T-helper 2 cell (primary cell): ENCODE measurements around the gene PTPRD.

Source experiments
- DNase-seq, 5 experiments: peaks; one replicate each; pipeline versions ENCODE4 v3.0.0 to v3.0.0-alpha.2; 2012 to 2022

Gene PTPRD

DNA sequence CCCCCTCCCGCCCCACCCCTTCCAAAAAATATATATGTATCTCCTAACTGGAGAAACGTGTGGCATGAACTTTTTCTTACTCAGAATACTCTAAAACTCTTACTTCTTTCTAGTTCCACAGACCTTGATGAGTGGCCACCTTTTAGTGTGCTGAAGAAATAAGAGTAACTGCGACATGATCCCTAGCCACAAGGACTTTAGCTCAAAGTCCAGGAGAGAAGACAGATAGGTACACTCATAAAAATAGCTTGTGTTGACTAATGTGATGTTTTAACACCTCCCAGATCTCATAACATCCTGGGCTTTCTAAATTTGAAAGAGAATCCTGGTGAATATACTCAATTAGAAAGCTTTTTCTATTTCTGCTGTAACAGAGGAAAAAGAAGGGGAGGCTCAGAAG, 1808.2 kb downstream of the PTPRD start:
- DNase-seq: no peak

DNA sequence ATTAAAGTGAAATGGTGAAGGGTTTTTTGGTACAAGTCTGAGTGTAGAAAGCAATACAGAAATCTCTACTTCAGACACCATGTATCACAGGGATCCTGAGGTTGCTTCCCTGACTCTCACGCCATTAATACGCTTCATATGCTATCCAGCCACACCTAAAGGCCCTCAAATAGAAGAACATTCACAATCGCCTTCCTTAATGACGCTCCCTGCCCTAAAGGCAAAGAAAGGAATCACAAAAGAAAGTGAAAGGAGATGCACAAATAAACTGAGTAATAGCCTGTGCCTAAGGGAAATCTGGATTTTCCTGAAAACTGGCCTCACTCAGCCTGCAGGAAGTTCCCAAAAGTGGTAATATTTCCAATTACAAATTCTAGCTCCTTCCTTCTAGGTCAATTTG, 1810.6 kb downstream of the PTPRD start:
- no peak for DNase-seq

DNA sequence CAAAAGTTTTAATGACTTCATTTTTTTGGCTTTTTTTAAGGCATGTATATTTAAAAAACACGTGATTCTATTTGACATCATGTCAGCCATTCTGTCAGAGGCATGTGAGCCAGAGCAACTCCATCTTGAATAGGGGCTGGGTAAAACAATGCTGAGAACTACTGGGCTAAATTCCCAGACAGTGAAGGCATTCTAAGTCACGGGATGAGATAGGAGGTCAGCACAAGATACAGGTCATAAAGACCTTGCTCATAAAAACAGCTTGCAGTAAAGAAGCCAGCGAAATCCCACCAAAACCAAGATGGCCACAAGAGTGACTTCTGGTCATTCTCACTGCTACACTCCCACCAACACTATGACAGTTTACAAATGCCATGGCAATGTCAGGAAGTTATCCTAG, 1812.6 kb downstream of the PTPRD start:
- no peak for DNase-seq

DNA sequence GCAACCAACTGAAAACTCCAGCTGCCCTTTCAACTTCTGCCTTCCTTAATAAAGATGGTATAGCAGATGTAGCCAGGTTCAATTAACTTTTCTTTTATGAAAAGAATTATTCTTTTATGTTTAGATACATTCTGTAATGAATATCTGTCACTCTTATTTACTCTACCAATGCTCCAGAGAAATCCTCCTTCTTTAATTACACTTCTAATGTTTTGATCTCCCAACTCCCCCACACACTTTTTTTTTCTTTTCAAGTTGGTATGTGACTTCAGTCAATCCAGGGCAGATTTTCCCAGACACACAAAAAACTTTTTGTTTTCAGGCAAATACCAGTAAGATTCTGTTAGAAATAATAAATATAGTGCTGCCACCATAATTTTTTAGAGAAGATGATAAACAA, 1813.2 kb downstream of the PTPRD start:
- DNase-seq: no peak

DNA sequence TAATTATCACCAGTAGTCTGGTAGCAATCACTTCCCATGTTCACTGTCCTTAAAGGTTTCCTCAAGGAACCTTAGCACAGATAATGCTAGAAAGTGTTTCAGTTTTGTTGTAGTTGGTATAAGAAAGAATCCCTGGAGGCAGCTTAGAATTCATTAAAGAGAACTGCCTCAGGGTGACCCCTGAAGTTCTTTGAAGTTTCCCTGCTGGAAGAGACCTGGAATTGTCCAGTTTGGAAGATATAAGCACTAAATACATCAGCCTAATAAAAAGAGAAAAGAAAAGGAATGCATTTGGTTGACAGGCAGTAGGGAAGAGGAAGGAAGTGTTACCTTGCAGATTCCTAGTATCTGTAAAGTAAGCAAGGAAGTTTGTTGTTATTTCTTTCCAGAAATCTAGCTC, 1813.6 kb downstream of the PTPRD start:
- no peak for DNase-seq

GRCh38 chr9:8784838-8785237, 1828.0 kb downstream of the PTPRD start:
- no peak for DNase-seq

DNA sequence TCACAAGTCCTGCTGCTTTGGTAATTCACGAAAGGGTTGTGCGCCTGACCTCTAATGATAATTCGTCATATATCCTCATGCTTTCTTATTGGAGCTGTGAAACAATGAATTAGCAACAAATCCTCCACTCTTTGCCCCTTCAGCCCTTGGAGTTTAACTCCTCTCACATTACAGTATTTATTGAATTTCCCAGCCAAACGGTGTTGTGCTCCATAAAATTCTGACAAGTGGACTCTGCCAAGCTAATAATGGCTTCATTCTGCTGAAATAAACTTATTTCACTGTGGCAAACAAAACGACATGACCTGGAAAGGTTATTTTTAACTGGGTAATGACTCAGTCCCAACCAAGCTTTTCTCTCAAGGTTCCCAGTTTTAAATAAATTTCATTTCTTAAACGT, 1828.9 kb downstream of the PTPRD start:
- no peak for DNase-seq

- DNase-seq: no peak
Observed at GRCh38 chr9:8782237-8782636, 1830.6 kb downstream of the PTPRD start.

DNA sequence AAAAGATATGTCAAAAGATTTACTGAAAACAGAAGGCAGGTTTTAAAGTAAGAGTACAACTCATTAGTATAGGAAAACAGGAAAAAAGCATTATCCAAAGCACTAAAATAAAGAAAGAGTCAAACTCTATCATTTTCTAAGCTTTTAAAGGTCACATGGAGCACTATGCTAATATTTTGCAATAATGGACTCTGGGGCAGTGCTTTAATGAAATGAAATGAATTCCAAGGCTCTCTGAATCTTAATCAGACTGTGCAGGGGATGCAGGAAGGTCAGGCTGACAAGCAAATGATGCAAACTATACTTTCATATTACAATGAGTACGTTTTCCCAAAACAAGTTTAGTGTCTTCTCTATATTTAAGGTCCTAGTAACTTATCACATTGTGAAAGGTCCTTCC, 1831.3 kb downstream of the PTPRD start:
- DNase-seq: no peak

DNA sequence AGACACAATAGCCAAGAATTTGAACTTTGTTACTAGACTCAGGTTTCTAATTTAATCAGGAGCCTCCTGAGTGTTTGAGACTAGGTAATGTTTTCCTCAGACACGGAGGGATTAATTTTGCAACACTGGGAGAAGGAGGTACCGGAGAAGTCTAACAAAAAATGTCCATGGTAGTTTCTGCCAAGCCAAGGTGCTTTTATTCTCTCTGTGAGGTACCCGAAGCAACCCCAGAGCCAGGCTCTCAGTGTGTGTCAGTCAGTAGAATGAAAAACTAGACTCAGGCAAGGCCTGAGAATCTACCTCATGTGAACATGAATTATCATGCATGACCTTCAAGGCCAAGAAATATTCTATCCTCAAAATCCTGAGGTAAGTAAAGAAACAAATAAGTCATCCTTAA, 1832.4 kb downstream of the PTPRD start:
- no peak for DNase-seq

DNA sequence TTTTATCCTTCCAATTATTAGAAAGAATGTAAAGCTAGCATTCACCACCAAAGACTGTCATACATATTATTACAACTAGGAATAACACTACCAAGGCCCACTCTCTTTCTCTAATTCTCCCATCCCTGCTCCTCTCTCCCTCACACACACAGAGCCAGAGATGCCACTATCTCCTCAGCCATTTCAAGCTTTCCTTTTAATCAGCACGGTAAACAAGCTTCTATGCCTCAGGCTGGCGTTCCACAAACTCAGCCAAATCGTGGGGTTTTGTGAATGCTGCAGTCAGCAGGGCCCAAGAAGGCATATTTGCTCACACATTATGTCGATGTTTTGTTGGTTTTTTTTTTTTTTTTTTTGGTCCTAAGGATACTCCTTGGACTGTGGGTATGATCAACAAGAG, 1833.3 kb downstream of the PTPRD start:
- DNase-seq: no peak

DNA sequence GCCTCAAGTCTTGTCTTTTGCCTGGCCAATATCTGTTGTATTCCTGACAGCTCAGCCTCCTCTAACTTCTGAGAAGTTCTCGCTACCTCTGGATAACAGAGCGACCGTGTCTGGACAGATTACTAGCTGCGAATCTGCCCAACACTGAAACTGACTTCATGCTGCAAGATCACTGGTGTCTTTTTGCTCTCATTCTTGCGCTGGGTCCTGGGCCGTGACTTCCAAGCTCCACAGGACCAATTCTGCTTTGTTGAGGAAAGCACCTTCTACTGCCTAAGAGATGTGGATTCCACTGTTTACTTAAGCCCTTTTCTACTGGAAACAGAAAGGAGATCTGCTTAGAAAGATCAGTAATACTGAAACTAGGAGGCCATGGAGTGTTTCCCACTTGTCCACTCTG, 1834.4 kb downstream of the PTPRD start:
- DNase-seq: no peak

- DNase-seq: no peak
Observed at GRCh38 chr9:8772302-8772701, 1840.5 kb downstream of the PTPRD start.

GRCh38 chr9:8769153-8769552, 1843.6 kb downstream of the PTPRD start:
- no peak for DNase-seq

- no peak for DNase-seq
Observed at GRCh38 chr9:8766096-8766495, 1846.7 kb downstream of the PTPRD start.

GRCh38 chr9:8764051-8764450, 1848.8 kb downstream of the PTPRD start:
- no peak for DNase-seq

DNA sequence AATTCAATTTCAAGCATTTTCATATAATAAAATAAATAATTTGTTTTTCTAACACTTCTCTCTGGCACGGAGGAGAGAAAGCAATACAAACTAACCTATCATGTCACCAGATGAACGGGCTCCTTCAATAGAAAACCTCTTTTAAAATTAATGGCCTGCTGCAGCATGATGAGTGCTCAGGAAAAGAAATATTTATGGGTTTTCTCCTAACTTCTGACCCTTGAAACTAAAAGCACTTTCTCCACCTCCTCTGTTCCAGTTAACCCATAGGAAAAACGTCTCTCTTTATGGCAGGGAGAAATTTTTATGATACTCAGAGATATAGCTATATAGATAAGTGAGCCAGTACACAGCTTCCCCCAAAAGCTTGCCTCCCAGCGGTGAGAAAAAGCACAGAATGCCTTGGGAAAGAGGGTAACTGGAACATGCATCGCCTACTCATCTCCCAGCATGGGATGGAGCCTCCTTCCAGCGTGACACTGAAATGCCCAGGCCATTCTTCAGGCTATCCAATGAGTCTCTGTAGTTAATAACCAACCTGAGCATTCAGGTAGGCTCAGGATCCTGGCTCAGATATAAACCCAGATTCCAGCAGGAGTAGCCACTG, 1850.2 kb downstream of the PTPRD start:
- no peak for DNase-seq

DNA sequence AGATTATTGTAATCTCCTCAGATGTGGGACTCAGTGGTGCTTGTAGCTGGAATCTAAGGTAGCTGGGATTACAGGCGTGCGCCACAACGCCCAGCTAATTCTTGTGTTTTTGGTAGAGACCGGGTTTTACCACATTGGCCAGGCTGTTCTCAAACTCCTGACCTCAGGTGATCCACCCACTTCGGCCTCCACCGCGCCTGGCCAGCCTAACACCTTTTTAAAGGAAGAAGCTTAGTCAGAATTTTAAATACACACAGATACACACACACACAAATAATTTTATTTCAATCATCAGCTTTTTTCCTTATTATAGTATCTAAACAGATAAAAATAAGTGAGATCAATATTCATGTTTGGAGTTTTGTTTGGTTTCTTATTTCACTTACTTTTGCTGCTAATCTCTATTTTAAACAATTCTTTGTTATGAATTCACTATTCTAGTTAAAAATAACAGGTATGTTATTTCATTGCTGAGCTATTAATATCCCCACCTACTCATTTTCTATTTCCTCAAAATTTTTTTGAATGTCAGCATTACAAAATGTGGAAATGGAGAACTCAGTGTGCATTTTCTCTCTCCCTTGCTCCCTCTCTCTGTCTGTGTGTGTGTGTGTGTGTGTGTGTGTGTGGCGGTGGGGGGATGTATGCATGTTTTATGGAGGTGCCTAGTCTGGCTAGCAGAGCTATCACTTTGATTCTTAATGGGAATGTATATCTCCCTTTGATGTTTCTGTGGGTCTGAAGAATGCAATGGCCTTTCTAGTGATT, 1852.6 kb downstream of the PTPRD start:
- no peak for DNase-seq

DNA sequence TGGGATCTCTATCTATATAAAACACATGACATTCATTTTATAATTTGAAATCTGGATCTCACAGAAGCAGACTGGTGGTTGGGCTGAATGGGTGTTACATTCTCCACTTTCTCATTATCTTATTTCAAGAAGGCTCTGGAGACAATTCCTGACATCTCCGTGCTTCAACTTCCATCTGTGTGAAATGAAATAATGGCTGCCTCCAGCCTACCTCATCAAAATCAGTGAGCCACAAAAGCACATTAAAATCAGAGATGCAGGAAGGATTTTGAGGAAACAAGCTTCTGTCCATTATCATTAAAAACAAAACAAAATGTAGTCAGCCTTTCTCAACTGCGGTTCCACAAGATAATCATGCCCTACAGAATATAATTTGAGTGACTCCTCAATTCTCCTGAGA, 1854.9 kb downstream of the PTPRD start:
- DNase-seq: no peak

DNA sequence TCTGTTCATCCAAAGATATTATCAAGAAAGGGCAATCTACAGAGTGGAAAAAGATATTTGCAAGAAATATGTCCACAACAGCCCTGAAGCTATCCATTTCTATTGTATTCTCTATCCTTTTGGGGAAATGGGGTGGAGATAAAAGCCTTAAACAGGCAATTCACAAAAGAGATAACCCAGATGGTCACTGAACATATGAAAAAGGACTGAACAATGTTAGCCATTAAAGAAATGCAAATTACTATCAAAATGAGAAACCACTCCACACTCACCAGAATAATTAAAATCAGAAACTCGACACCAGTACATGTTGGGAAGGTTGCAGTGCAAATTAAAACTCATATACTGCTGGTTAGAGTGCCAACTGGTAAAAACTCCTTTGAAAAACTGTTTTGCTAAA, 1858.1 kb downstream of the PTPRD start:
- no peak for DNase-seq

DNA sequence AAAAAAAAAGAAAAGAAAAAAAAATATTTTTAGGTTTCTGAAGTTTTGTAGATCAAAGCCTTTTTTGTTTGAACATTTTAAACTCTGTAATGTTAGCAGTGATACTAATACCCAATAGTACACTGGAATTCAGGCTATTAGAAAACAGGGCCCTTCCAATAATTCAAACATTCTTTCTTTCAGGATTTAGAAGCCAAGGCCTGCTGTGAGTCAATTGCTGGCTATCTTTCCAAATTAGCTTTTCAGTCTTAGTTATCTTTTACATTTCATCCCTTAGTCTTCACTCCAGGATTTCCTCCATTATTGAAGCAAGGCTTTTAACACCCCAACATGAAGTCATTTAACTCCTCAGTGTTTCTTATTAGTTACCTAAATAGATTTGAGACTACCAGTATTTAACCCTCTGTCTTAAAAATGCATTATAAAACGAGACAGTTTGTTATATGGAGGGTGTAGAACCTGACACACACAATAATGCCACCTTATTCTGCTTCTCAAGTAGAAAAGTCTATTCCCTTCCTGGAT, 1861.3 kb downstream of the PTPRD start:
- DNase-seq: no peak

DNA sequence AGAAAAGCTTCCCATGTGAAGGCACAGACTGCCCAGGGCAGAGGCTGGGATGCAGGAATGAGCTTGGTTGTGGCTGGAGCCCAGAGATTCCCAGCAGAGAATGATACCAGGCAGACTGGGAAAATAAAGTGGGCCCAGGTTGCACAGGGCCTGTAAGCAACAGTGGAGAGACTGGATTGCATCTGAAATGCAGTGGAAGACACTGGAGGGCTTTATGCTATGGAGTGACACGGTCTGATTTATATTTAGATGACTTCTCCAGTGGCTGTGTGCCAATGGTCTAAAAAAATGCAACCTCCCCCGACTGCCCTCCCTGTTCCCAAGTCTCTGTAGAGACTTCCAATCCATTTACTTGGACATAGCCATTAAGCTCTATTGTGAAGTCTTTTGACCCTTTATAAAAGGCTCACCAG, 1862.2 kb downstream of the PTPRD start:
- no peak for DNase-seq

DNA sequence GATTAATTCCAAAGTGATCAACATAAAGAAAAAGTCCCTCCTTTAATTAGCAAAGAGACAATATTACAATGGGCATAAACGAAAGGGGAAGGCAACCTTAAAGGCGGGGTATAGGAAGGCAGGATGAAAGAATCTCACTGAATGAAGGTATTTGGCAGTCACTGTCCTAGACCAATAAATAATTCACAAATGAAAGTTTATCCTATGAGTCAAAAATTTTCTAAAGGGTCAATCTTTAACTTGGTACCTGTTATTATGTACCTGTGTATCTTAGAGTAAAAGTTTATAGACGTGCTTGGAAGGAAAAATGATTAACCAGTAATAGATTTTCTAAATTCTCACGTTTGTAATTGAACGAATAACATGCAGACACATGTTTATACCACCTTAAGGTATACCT, 1867.5 kb downstream of the PTPRD start:
- no peak for DNase-seq

DNA sequence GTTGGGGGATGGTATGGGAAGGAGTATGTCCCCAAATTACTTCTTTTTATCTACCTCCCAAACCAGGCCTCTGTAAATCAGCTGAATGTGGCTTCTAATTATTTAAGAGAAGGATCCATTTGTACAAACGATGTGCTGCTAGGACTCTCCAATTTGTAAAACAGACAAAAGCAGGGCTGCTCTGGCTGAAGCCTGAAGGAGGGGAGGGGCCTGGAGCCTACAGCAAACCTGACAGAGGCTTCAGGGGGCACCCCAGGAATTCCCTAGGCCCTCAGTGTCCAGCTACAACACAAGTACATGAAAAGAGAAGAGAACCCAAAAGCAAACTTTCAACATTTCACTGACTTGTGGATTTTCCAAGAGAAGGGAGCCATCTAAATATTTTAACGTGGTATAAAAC, 1873.9 kb downstream of the PTPRD start:
- DNase-seq: no peak

DNA sequence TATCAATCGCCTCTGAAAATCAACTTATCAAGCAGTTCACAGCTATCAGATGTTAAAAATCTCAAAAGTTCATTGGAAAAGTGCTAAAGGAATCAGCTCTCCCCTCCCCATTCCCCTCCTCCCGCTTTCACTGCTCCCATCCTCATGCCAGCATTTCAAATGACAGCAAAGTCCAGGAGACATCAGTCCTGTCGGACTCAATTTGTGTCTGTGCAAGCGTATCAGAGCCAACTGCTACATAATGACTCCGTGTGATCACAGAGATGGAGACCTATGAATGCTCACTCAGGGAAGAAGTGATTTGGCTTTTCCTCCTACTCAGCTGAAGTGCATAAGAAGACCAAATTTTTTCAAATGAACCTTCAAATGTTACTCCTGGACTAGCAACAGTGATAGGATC, 1876.0 kb downstream of the PTPRD start:
- DNase-seq: no peak
